Measurements from ENCODE around the gene ERCC6L. TPM values are rescaled to one million over a fixed set of nuclear protein-coding genes. Genes with fewer than 3 reads are reported as not detected.

Gene ERCC6L
- total RNA-seq = 1.6 and 4.2 TPM in 2 replicates

GRCh38 chrX:72238721-72239475 lies at the start of gene ERCC6L:
TSS of gene ERCC6L (minus strand) at chrX:72239027. CDS start at chrX:72238911, 116 bp downstream.

GRCh38 chrX:72181178-72182125 lies 57.4 kb downstream of the ERCC6L start, which contains the start of gene PIN4:
TSS of gene PIN4 (plus strand) at chrX:72181757. CDS start at chrX:72181786, 29 bp downstream.

Other genes with a start within 250 kb of the ERCC6L start
- 0.09 and 0.47 TPM in 2 replicates for gene RTL5, start 107.1 kb downstream of the ERCC6L start, total RNA-seq
- 20.1 and 22.6 TPM in 2 replicates for gene PIN4, start 57.3 kb downstream of the ERCC6L start, total RNA-seq
- 796 and 1,312 TPM in 2 replicates for gene RPS4X, start 38.2 kb upstream of the ERCC6L start, total RNA-seq
- 0.38 TPM in 1 of 2 replicates, not detected in the other for gene CITED1, start 66.9 kb upstream of the ERCC6L start, total RNA-seq